ENCODE results near the gene ARMH3.

- TF ChIP-seq YY1 (IDR thresholded peaks at IDR 0.05; ENCODE audit: insufficient read depth, insufficient read length) (no peak), SUZ12 (IDR thresholded peaks at IDR 0.05; ENCODE audit: extremely low read depth, insufficient read depth, insufficient read length) (no peak), ZNF274 (IDR thresholded peaks at IDR 0.05; ENCODE audit: low read depth, low read length) (no peak)
Measured at GRCh38 chr10:101831169-101831811, 224.7 kb downstream of the ARMH3 start.
